Lung (tissue), 16 donors: ENCODE measurements around the gene RGS2. TPM values are rescaled to one million over a fixed set of nuclear protein-coding genes. Genes with fewer than 3 reads are reported as not detected.

ENCODE experiments used
- ATAC-seq: fragments of 200-7000 bp; cut with Tn5 transposase; one replicate; pipeline ENCODE4 v1.9.1; 2020; ENCODE audit warnings: moderate number of reproducible peaks; ENCODE audit not compliant: insufficient read depth, low FRiP score
- DNase-seq, 3 donors: peaks; one replicate each; pipeline ENCODE4 v3.0.0-alpha.2; 2013 to 2017
- H3K27ac ChIP-seq, 2 donors: one replicate each; pipeline ENCODE4 v1.5.1; 2013; ENCODE audit warnings: mild to moderate bottlenecking in 2 of 2, moderate library complexity in 2 of 2, control low read depth in 1 of 2, inconsistent platforms in 1 of 2, low read depth in 1 of 2, low read length in 1 of 2
- H3K27me3 ChIP-seq, 3 donors: one replicate each; pipeline ENCODE4 v1.5.1; 2013; ENCODE audit warnings: low read length in 2 of 3; ENCODE audit not compliant: control insufficient read depth in 3 of 3, insufficient read depth in 3 of 3
- H3K36me3 ChIP-seq, 4 donors: one replicate each; pipeline ENCODE4 v1.5.1; 2013; ENCODE audit warnings: low read length in 4 of 4, mild to moderate bottlenecking in 1 of 4, moderate library complexity in 1 of 4; ENCODE audit not compliant: control insufficient read depth in 4 of 4, insufficient read depth in 4 of 4
- H3K4me1 ChIP-seq, 5 donors: one replicate each; pipeline ENCODE4 v1.5.1; 2013; ENCODE audit warnings: low read length in 5 of 5, mild to moderate bottlenecking in 2 of 5, moderate library complexity in 1 of 5; ENCODE audit not compliant: control insufficient read depth in 5 of 5, insufficient read depth in 5 of 5
- H3K4me3 ChIP-seq: one replicate; pipeline ENCODE4 v1.5.1; 2013; ENCODE audit warnings: mild to moderate bottlenecking, control low read depth, moderate library complexity
- H3K9ac ChIP-seq, 2 donors: one replicate each; pipeline ENCODE4 v1.5.1; 2013; ENCODE audit warnings: low read length in 2 of 2, control low read depth in 1 of 2; ENCODE audit not compliant: insufficient read depth in 1 of 2
- H3K9me3 ChIP-seq, 4 donors: one replicate each; pipeline ENCODE4 v1.5.1; 2013; ENCODE audit warnings: low read length in 3 of 4, mild to moderate bottlenecking in 1 of 4, moderate library complexity in 1 of 4; ENCODE audit not compliant: control insufficient read depth in 4 of 4, insufficient read depth in 3 of 4
- CTCF ChIP-seq: IDR thresholded peaks from 2 replicates; pipeline ENCODE4 v1.5.1; 2012; ENCODE audit warnings: mild to moderate bottlenecking; ENCODE audit errors: control extremely low read depth, extremely low read depth
- WGBS, 2 donors: extraction: QIAGEN DNeasy Blood & Tissue Kit; methylation state at CpG; one replicate each; pipeline ENCODE4 v1.1.7; 2013; 5-methylcytosine and 5-hydroxymethylcytosine counted together
- long read RNA-seq, 5 donors: transcript quantifications; one replicate each; lab custom pipeline, GENCODE V29; 2026
- polyA plus RNA-seq, 2 donors: library from polyadenylated mRNA; stranded (reverse); fragments of 200-250 nt; gene quantifications; one replicate each; pipeline ENCODE4 v1.2.1, GENCODE V29; 2013
- total RNA-seq, 2 donors: library from RNA; depleted of rRNA in 1 of 2; stranded (reverse); fragments of >200 nt in 1 of 2; gene quantifications; one replicate each; pipeline ENCODE4 v1.2.1, GENCODE V29; 2014 to 2021
- donor health status: control.
- donor health status: control.
- donor health status: Bipolar disorder and iron deficiency.
- donor health status: healthy.
- donor health status: DM: yes; HTN: yes; CAD: no.

RGS2 gene
- 10 to 100 TPM; 40.8 to 83.3 TPM for total RNA-seq
- 100 to 1,000 TPM in 1 of 2 donors, 10 to 100 TPM in 1; 36.4 to 111 TPM for polyA plus RNA-seq
- long read RNA-seq, donor 1, transcript RGS2-201 (5 exons, 1,354 nt), result major isoform, 57 of 108 reads
- long read RNA-seq, donor 1, partial matches to known transcripts, result 50 of 108 reads
- long read RNA-seq, donor 1, other reads (novel, unspliced or antisense), result 0 of 108 reads
- long read RNA-seq, donor 2, transcript RGS2-201 (5 exons, 1,354 nt), result major isoform, 31 of 37 reads
- long read RNA-seq, donor 2, partial matches to known transcripts, result 6 of 37 reads
- long read RNA-seq, donor 2, other reads (novel, unspliced or antisense), result 0 of 37 reads
- long read RNA-seq, donor 3, transcript RGS2-201 (5 exons, 1,354 nt), result major isoform, 35 of 49 reads
- long read RNA-seq, donor 3, partial matches to known transcripts, result 14 of 49 reads
- long read RNA-seq, donor 3, other reads (novel, unspliced or antisense), result 0 of 49 reads
- long read RNA-seq, donor 4, transcript RGS2-201 (5 exons, 1,354 nt), result major isoform, 37 of 91 reads
- long read RNA-seq, donor 4, partial matches to known transcripts, result 52 of 91 reads
- long read RNA-seq, donor 4, other reads (novel, unspliced or antisense), result 0 of 91 reads
- long read RNA-seq, donor 5, transcript RGS2-201 (5 exons, 1,354 nt), result major isoform, 69 of 115 reads
- long read RNA-seq, donor 5, partial matches to known transcripts, result 44 of 115 reads
- long read RNA-seq, donor 5, other reads (novel, unspliced or antisense), result 0 of 115 reads

DNA sequence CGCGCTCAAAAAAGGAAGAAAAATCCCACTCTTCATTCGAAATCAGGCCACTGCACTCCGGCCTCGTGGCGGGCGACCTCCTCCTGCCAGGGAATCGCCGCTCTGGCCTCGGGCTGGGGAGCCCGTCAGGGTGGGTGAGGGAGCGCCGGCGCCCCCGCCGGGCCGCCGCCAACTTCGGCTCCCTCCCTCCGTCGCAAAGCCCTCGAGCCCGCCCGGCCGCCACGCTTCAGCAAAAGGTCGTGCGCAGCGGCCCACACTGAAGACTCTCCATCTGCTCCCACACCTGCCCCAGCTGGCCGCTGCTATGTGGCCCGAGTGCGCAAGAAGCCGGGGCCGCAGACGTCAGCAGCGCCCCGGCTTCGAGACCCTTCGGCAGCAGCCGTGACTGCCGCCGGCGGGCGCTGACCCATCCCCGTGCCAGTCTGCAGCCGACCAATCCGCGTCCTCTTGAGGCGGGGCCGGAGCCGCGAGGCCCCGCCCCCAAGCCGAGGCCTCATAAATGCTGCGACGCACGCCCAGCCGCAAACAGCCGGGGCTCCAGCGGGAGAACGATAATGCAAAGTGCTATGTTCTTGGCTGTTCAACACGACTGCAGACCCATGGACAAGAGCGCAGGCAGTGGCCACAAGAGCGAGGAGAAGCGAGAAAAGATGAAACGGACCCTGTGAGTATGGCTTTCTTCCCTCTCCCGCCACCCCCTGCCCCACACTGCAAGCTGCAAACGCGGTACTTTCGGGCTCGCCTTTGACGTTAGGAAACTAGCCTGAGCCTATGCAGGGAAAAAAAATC, at the start of gene RGS2:
TSS of gene RGS2 (plus strand) at position 522 of the 789 bp plus-strand sequence. CDS start at position 555, 33 bp downstream.
- 0% methylated on average over 69 to 72 of the region's 72 CpGs for WGBS, 2 donors
- H3K27me3 ChIP-seq, result no peaks in the 10 kb centered on the region
- no peak for TF ChIP-seq CTCF

GRCh38 chr1:192759104-192759503, 49.7 kb upstream of the RGS2 start:
- Histone ChIP-seq H3K36me3 (no peaks in the 10 kb centered on the region), H3K4me1 (peaks cover 0 to 4% (median 3%) of the 10 kb centered on the region in 5 donors), H3K9ac (no peak overlapping the region), H3K9me3 (no peaks in the 10 kb centered on the region), H3K27me3 (no peaks in the 10 kb centered on the region), H3K27ac (no peak overlapping the region), H3K4me3 (no peak overlapping the region)
- 88 to 95% methylated on average over 1 of the region's 1 CpG for WGBS, 2 donors
- DNase-seq, result no peak
- no peak for ATAC-seq
- TF ChIP-seq CTCF, result no peak

More for the DNA sequence above, at the start of gene RGS2:
- peak within 1 kb of the TSS; percentile 85 to 91 for H3K27ac ChIP-seq
- DNase-seq (peak; percentile 96 to 98 (median 97)), ATAC-seq (peak; percentile 94)
- no peaks in the 10 kb centered on the region for H3K9me3 ChIP-seq
- peak within 1 kb of the TSS; percentile 86 for H3K9ac ChIP-seq
- peaks cover 0 to 33% (median 15%) of the 10 kb centered on the region in 5 donors for H3K4me1 ChIP-seq
- H3K36me3 ChIP-seq, result peaks cover 0 to 25% (median 13%) of the 10 kb centered on the region in 4 donors
- peak within 1 kb of the TSS; percentile 59 for H3K4me3 ChIP-seq

- DNase-seq, result no peak
- H3K27ac ChIP-seq, result no peak overlapping the region
- H3K4me1 ChIP-seq, result peaks cover 0 to 7% (median 3%) of the 10 kb centered on the region in 5 donors
- H3K27me3 ChIP-seq, result no peaks in the 10 kb centered on the region
- WGBS, 2 donors, result 93 to 96% methylated on average over 4 of the region's 4 CpGs
- no peak for ATAC-seq
- H3K9ac ChIP-seq, result no peak overlapping the region
- no peaks in the 10 kb centered on the region for H3K36me3 ChIP-seq
- no peaks in the 10 kb centered on the region for H3K9me3 ChIP-seq
- TF ChIP-seq CTCF, result no peak
- no peak overlapping the region for H3K4me3 ChIP-seq
Observed at GRCh38 chr1:192762265-192762664, 46.6 kb upstream of the RGS2 start.
